Activated CD8-positive, alpha-beta memory T cell treated with anti-CD3 and anti-CD28 coated beads for 48 hours (primary cell): ENCODE results near the gene PAPOLG.
"Not testable (repeated sequence)": the region's sequence is repeated elsewhere in the genome, so short reads cannot be mapped to it uniquely, and the experiment has no call there.

ENCODE experiments used
- DNase-seq, 3 experiments: peaks; one replicate each; pipeline ENCODE4 v3.0.0-alpha.2; 2020; ENCODE audit warnings: low read depth in 2 of 3, low spot score in 2 of 3

The PAPOLG gene

GRCh38 chr2:60771508-60771907 lies 15.4 kb downstream of the PAPOLG start:
- no peak for DNase-seq

- DNase-seq, result no peak
Measured at GRCh38 chr2:60775048-60775639, 19.1 kb downstream of the PAPOLG start.

GRCh38 chr2:60778352-60778751 lies 22.3 kb downstream of the PAPOLG start:
- DNase-seq, result no peak

- no peak for DNase-seq
Measured at GRCh38 chr2:60779426-60779825, 23.4 kb downstream of the PAPOLG start.

GRCh38 chr2:60780721-60781120 lies 24.7 kb downstream of the PAPOLG start:
- DNase-seq, result no peak

- no peak for DNase-seq
Measured at GRCh38 chr2:60793169-60793568, 37.1 kb downstream of the PAPOLG start.

- no peak for DNase-seq
Measured at GRCh38 chr2:60794271-60794863, 38.3 kb downstream of the PAPOLG start.

- no peak for DNase-seq
Measured at GRCh38 chr2:60796573-60797509, 40.8 kb downstream of the PAPOLG start.

- no peak for DNase-seq
Measured at GRCh38 chr2:60804473-60804872, 48.4 kb downstream of the PAPOLG start.

- no peak for DNase-seq
Measured at GRCh38 chr2:60806595-60806987, 50.5 kb downstream of the PAPOLG start.

GRCh38 chr2:60806988-60807681 lies 51.1 kb downstream of the PAPOLG start:
- no peak for DNase-seq

- no peak for DNase-seq
Measured at GRCh38 chr2:60808330-60808801, 52.3 kb downstream of the PAPOLG start.

- DNase-seq, result no peak
Measured at GRCh38 chr2:60811491-60812375, 55.7 kb downstream of the PAPOLG start.

GRCh38 chr2:60817191-60817590 lies 61.1 kb downstream of the PAPOLG start:
- DNase-seq, result not testable (repeated sequence)

- peak in 1 of 3 experiments; percentile 44 for DNase-seq
Measured at GRCh38 chr2:60818272-60818671, 62.2 kb downstream of the PAPOLG start.

- DNase-seq, result peak in 2 of 3 experiments; percentile 61 to 68
Measured at GRCh38 chr2:60819155-60819862, 63.2 kb downstream of the PAPOLG start.

- DNase-seq, result no peak
Measured at GRCh38 chr2:60819936-60820335, 63.9 kb downstream of the PAPOLG start.

- no peak for DNase-seq
Measured at GRCh38 chr2:60820416-60821132, 64.5 kb downstream of the PAPOLG start.

- no peak for DNase-seq
Measured at GRCh38 chr2:60821133-60821469, 65.0 kb downstream of the PAPOLG start.
